Thyroid gland (tissue), 4 donors: Measurements from ENCODE around the gene SLC8A2.

Experiments
- CTCF ChIP-seq, 6 experiments: fragments of 200-600 bp in 3 of 6; fragments of 450-650 bp in 3 of 6; sonication (generic) in 3 of 6; IDR thresholded peaks; one replicate each; pipeline ENCODE4 v1.5.1; 2016 to 2019; ENCODE audit warnings: antibody characterized with exemption in 6 of 6, mild to moderate bottlenecking in 2 of 6, inconsistent platforms in 1 of 6, moderate library complexity in 1 of 6
- POLR2A ChIP-seq, 2 donors: fragments of 450-650 bp; IDR thresholded peaks; one replicate each; pipeline ENCODE4 v1.6.1; 2017; ENCODE audit warnings: antibody characterized with exemption in 2 of 2, mild to moderate bottlenecking in 2 of 2, moderate library complexity in 1 of 2

- TF ChIP-seq CTCF (IDR thresholded peaks at IDR 0.05) (peak in 1 of 6 experiments; percentile 97), POLR2A (IDR thresholded peaks at IDR 0.05) (peak; percentile 62 to 91)
Observed at GRCh38 chr19:47514869-47515588, 43.3 kb upstream of the SLC8A2 start, which contains the start of gene NAPA.
